ENCODE measurements around the gene GPX4. TPM values are rescaled to one million over a fixed set of nuclear protein-coding genes. Genes with fewer than 3 reads are reported as not detected.
A peak's percentile ranks its signal among the peaks of the same experiment; 100 is the strongest.

The GPX4 gene
- total RNA-seq, 1 donor from 2014 or later: 300 TPM

DNA sequence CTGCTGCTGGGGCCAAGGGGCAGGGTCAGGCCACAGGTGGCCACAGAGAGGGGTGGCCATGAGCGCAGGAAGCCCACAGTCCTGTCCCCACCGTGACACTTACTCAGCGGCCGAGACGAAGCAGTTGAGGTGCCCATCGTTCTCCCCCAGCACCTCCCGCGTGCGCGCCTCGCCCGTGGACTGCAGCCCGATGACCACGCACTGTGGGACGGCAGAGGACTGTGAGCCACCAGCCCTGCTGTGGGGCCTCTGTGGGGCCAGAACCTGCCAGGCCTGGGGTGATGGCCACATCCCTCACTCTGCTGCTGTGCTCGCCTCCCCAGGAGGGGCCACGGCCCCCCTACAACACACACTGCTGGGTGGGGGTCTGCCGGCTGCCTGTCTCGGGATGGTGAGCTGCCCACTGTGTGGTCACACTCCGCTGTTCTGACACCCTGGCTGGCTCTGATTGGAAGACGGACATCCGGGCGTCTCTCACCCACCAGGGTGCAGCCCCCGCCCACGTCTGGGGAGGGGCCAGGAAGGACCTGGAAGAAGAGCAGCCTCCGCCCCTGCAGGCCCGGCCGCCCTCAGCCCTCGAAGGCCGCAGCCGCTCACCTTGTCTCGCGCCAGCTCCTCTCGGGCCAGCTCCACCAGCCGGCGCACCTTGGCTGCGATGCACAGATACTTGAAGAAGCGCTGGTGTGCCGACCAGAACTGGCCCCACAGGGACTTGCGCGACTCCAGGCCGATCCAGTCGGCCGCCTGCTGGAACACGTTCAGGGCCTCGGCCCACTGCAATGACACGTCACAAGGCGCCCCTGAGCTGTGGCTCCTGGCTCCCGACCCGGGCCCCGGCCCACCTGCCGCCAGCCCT is 13.2 kb downstream of the GPX4 start:
- no peak overlapping the region for H3K27ac Mint-ChIP-seq (ENCODE audit: unreplicated experiment)
- no peaks in the 10 kb centered on the region for H3K27me3 Mint-ChIP-seq (ENCODE audit: low read depth)
- peaks cover 4% of the 10 kb centered on the region for H3K36me3 Mint-ChIP-seq (ENCODE audit: low read depth)
- DNase-seq (ENCODE audit: low read depth, low spot score): no peak
- no peak overlapping the region for H3K4me3 Mint-ChIP-seq
- H3K4me1 Mint-ChIP-seq: no peaks in the 10 kb centered on the region
- H3K9me3 Mint-ChIP-seq: no peaks in the 10 kb centered on the region
- TF ChIP-seq, protein P1, sequence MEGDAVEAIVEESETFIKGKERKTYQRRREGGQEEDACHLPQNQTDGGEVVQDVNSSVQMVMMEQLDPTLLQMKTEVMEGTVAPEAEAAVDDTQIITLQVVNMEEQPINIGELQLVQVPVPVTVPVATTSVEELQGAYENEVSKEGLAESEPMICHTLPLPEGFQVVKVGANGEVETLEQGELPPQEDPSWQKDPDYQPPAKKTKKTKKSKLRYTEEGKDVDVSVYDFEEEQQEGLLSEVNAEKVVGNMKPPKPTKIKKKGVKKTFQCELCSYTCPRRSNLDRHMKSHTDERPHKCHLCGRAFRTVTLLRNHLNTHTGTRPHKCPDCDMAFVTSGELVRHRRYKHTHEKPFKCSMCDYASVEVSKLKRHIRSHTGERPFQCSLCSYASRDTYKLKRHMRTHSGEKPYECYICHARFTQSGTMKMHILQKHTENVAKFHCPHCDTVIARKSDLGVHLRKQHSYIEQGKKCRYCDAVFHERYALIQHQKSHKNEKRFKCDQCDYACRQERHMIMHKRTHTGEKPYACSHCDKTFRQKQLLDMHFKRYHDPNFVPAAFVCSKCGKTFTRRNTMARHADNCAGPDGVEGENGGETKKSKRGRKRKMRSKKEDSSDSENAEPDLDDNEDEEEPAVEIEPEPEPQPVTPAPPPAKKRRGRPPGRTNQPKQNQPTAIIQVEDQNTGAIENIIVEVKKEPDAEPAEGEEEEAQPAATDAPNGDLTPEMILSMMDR (conservative IDR thresholded peaks at IDR 0.05): no peak

DNA sequence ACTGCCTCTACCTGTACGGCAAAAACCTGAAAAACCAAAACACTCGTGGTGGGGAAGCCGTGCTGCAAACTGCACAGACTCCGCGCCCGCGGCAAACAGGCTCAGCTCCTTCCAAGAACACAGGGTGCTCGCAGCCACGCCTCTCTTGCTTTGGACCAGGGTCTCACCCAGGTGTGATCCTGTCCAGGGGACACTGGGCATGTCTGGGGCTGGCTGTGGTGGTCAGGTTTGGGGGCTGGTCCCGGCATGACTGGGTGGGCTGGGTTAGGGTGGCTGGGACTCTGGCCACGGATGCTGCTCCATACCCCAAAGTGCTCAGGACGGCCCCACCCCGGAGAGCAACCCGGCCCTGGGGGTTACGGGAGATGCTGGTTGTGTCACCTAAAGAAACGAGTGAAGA is 13.9 kb downstream of the GPX4 start:
- Mint-ChIP-seq H3K4me1 (no peaks in the 10 kb centered on the region), H3K9me3 (no peaks in the 10 kb centered on the region), H3K36me3 (ENCODE audit: low read depth) (peaks cover 4% of the 10 kb centered on the region), H3K27ac (ENCODE audit: unreplicated experiment) (no peak overlapping the region), H3K27me3 (ENCODE audit: low read depth) (no peaks in the 10 kb centered on the region), H3K4me3 (no peak overlapping the region)
- no peak for DNase-seq (ENCODE audit: low read depth, low spot score)
- TF ChIP-seq, protein P1 (conservative IDR thresholded peaks at IDR 0.05): no peak

DNA sequence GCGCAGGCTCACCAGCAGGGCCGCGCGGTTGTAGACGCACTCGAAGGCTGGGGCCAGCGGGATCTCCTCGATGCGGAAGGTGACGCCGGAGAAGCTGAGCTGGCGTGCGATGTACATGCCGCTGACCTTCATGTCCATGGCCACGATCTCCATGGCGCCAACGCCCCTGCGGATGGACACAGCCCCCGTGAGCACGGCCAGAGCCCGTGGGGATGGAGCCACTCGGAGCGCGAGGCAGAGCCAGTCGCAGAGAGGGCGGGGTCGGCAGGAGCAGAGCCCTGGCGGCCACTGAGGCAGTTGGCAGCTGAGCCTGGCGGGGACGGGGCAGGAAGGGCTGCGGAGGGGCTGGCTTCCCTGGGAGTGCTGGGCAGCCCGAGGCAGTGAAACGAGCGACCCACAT is 15.2 kb downstream of the GPX4 start:
- TF ChIP-seq, protein P1 (conservative IDR thresholded peaks at IDR 0.05): no peak
- Mint-ChIP-seq H3K27me3 (ENCODE audit: low read depth) (no peaks in the 10 kb centered on the region), H3K27ac (ENCODE audit: unreplicated experiment) (no peak overlapping the region), H3K36me3 (ENCODE audit: low read depth) (peaks cover 6% of the 10 kb centered on the region), H3K9me3 (no peaks in the 10 kb centered on the region), H3K4me1 (no peaks in the 10 kb centered on the region), H3K4me3 (no peak overlapping the region)
- no peak for DNase-seq (ENCODE audit: low read depth, low spot score)

DNA sequence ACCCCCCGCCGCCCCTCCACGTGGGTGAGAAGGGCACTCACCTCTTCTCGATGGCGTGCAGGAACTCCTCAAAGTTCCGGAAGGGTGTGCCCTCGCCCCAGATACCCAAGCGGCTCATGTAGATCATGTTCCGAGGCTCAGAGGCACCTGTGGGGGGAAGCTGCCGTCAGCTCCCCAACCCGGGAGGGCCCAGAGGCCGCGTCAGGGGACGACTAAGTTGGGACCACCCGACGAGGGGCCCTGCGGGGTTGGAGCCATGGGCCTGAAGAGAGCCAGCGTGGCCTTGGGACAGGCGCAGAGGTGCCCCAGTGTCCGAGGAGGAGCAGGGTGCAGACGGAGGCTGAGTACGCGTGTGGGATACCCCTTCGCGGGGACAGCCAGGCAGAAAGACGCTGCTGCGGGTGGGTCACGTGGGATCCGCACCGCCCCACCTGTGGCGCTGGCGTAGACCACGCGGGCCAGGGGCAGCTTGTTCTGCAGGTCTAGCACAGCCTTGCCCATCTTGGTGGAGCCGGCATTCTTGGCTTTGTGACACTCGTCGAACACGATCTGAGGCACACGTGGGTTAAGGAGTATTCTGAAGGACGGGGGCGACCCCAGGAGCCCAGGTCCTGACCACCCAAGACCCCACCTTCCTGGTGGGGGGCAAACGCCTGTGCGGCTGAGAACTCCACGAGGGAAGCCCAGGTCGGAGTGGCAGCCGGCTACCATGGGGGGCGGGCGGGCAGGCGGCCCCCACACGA is 15.9 kb downstream of the GPX4 start:
- DNase-seq (ENCODE audit: low read depth, low spot score): no peak
- Mint-ChIP-seq H3K36me3 (ENCODE audit: low read depth) (peaks cover 6% of the 10 kb centered on the region), H3K27me3 (ENCODE audit: low read depth) (no peaks in the 10 kb centered on the region), H3K4me3 (no peak overlapping the region), H3K4me1 (no peaks in the 10 kb centered on the region), H3K27ac (ENCODE audit: unreplicated experiment) (no peak overlapping the region), H3K9me3 (no peaks in the 10 kb centered on the region)
- TF ChIP-seq, protein P1 (conservative IDR thresholded peaks at IDR 0.05): no peak

DNA sequence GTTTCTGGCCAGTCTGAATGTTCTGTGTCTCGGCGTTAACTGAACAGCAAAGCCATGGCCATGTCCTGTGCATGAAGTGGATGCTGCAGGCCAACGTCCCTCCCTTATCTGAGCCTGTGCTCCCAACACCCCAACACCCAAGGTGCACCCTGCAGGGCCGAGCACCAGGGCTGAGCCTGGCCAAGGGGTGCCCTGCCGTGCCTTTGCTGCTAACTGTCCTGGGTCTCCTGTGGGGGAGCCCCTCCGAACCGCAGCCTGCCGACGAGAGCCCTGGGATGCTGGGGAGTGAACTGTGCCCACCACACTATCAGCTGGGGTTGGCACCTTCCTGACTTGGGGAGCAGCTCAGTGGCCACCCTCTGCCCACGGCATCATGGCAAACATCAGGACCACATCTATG is 17.6 kb downstream of the GPX4 start:
- TF ChIP-seq, protein P1 (conservative IDR thresholded peaks at IDR 0.05): no peak
- Mint-ChIP-seq H3K4me1 (no peaks in the 10 kb centered on the region), H3K9me3 (no peaks in the 10 kb centered on the region), H3K27me3 (ENCODE audit: low read depth) (no peaks in the 10 kb centered on the region), H3K27ac (ENCODE audit: unreplicated experiment) (peak overlapping the region; percentile 36), H3K4me3 (no peak overlapping the region), H3K36me3 (ENCODE audit: low read depth) (peaks cover 6% of the 10 kb centered on the region)
- DNase-seq (ENCODE audit: low read depth, low spot score): no peak
